K562 (cell line): ENCODE data around the gene PITX1. TPM values are rescaled to one million over a fixed set of nuclear protein-coding genes. Genes with fewer than 3 reads are reported as not detected.

Source experiments
- CHD7 ChIP-seq: fragments of 200-600 bp; sonication (generic); IDR thresholded peaks from one replicate; pipeline ENCODE4 v1.6.1; 2012; ENCODE audit warnings: mild to moderate bottlenecking, low read depth, low read length, inconsistent platforms
- MED1 ChIP-seq: sonication (generic); formaldehyde crosslinking; IDR thresholded peaks from 2 replicates; pipeline ENCODE4 v1.8.1; 2023; ENCODE audit warnings: missing genetic modification reagents, borderline replicate concordance
- RBFOX2 ChIP-seq: fragments of 200-400 bp; formaldehyde crosslinking; IDR thresholded peaks from 2 replicates; pipeline ENCODE4 v1.6.1; 2017; ENCODE audit warnings: low read depth, mild to moderate bottlenecking, low read length, moderate library complexity
- RNF2 ChIP-seq: sonication (generic); IDR thresholded peaks from 2 replicates; pipeline ENCODE4 v1.6.1; 2016
- ZNF830 ChIP-seq: fragments of 250-450 bp; sonication (Bioruptor Pico); IDR thresholded peaks from 2 replicates; pipeline ENCODE4 v1.5.0; 2021; ENCODE audit warnings: mild to moderate bottlenecking
- polyA plus RNA-seq, 8 experiments: library from polyadenylated mRNA; depleted of rRNA in 4 of 8; stranded (reverse) in 5 of 8; unstranded in 3 of 8; fragments of >200 nt; fragmentation: Nextera tagmentation in 2 of 8; fragmentation: Illumina TruSeq in 1 of 8; extraction: Ambion mirVana in 2 of 8; extraction: Trizol in 1 of 8; gene quantifications; 2 replicates each; pipeline versions ENCODE4 v1.2.1 to v1.2.3, GENCODE V29; 2011 to 2014; ENCODE audit warnings: inconsistent platforms in 1 of 8, missing spikeins in 1 of 8
- total RNA-seq, 7 experiments: library from RNA; depleted of rRNA in 6 of 7; stranded (reverse); fragments of >200 nt in 6 of 7; fragmentation: Illumina TruSeq in 2 of 7; extraction: Trizol in 2 of 7; gene quantifications; 2 replicates each; pipeline versions ENCODE4 v1.2.1 to v1.2.3, GENCODE V29; 2011 to 2021; ENCODE audit warnings: low replicate concordance in 1 of 7

Gene PITX1
- total and polyA plus RNA-seq, 9 of the 15 experiments (the other 6 are each of a cell fraction or from before 2014, with no cell fraction given): 0.13 to 88.2 (median 24.9) TPM

- TF ChIP-seq RNF2 (no peak), MED1 (no peak), ZNF830 (CRISPR knock-in tag) (no peak), RBFOX2 (no peak), CHD7 (no peak)
Observed at GRCh38 chr5:135008556-135008955, 25.5 kb downstream of the PITX1 start (continued).
